GM19238 (cell line): ENCODE measurements around the gene GLT8D1.
"Not testable (repeated sequence)": the region's sequence is repeated elsewhere in the genome, so short reads cannot be mapped to it uniquely, and the experiment has no call there.

Source experiments
- DNase-seq: peaks from one replicate; pipeline ENCODE4 v3.0.0; 2011; ENCODE audit warnings: low spot score; ENCODE audit not compliant: insufficient read length

GLT8D1 gene, protein sequence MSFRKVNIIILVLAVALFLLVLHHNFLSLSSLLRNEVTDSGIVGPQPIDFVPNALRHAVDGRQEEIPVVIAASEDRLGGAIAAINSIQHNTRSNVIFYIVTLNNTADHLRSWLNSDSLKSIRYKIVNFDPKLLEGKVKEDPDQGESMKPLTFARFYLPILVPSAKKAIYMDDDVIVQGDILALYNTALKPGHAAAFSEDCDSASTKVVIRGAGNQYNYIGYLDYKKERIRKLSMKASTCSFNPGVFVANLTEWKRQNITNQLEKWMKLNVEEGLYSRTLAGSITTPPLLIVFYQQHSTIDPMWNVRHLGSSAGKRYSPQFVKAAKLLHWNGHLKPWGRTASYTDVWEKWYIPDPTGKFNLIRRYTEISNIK

DNA sequence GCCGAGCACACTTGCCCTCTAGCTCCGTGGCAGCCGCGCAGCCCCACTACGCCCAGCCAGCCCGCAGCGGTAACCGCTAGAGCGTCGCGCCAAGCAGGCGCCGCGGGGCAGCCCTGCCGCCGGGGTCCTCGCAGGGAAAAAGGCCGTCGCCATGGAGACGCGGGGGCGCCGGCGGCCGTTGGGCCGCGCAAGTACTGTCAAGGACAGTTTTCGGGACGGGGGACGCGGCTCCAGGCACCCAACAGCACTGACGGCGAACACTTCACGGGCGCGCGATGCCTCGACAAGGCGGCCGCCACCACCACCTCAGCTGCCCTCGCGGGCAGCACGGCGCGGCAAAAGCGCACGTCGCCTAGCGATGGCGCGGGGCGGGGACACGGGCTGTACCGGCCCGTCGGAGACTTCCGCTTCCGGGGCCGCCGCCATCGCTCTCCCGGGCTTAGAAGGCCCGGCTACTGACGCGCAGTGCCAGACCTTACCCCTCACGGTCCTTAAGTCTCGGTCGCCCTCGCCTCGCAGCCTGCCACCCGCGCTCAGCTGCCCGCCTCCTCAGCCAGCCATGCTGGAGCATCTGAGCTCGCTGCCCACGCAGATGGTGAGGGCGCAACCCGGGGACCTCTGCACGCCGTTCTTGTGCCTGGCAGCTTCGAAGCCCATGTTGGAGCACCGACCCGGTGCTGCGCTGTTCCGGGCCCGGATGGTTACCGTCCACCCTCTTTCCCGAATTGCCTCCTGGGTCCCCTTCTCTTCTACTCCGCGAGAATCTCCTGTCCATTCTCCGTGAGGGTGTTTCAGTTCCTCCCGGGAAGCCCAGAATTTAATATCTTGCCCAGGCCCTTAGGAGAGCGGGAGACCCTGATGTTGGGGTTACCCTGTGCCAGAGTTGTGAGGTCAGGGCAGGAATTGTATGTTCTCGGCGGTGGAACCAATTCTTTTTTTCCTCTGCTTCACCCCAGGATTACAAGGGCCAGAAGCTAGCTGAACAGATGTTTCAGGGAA lies at the start of gene GLT8D1, which contains the start of gene SPCS1:
Gene GLT8D1 (minus strand): TSS at position 104 of the 999 bp plus-strand sequence. CDS start 5,331 bp downstream, outside the sequence.
Gene SPCS1 (plus strand): TSS at position 419 of the 999 bp plus-strand sequence. CDS start 141 bp downstream, at position 560.
- DNase-seq: peak; percentile 85

DNA sequence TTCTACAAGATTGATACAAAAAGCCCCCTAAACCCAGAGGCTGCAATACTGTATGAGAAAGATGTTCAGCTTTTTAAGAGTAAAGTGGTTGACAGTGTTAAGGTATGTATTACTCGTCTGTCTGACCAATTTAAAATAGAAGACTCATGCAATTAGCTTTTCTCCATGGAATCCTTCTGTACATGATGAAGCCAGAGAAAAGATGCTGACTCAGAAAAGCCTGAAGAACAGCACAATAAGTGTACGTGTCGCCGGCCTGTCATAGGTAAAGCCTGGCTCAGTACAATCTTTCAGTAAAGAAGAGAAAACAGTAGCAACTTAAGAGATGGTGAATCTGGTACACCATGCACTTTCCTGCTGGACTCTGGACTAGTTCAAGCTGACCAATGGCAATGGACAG lies 48.8 kb upstream of the GLT8D1 start:
- no peak for DNase-seq

DNA sequence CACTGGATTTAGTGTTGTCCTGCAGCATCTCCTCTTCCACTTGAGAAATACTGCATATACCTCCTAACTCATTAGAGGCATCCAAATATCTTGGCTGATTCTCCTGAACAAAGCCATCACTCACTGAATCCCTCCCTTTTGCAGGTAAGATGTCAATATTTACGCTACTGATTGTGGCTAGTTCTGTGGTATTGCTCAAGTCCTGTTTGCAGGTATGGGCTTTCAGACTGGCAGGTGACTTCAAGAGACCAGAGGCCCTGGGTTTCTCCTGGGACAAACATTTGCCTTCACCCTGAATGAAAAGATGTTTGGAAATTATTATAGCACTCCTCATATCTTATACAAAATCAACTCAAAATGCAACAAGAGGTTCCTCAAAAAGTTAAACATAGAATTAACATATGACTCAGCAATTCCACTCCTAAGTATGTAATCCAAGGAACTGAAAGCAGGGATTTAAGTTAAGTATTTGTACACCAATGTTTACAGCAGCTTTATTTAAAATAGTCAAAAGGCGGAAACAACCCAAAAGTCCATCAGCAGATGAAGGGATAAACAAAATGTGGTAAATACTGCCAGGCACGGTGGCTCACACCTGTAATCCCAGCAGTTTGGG lies 46.6 kb upstream of the GLT8D1 start:
- DNase-seq: no peak

DNA sequence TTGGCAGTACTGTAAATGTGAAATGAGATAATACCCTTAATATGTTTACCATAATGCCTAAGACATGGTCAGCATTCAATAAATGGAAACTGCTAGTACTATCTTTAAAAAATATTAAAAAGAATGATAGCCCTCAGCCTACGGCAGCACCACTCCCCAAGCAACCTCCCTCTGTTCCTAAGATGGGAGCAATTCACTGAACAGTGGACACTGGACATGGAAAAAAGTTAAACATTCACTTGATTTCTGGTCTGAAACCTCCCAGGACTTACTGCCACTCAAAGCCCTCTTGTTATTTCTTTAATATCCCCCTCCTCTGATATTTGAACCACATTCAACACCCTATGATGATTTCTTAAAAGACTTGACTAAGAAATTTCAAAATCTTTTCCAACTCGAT lies 38.1 kb upstream of the GLT8D1 start:
- DNase-seq: no peak

DNA sequence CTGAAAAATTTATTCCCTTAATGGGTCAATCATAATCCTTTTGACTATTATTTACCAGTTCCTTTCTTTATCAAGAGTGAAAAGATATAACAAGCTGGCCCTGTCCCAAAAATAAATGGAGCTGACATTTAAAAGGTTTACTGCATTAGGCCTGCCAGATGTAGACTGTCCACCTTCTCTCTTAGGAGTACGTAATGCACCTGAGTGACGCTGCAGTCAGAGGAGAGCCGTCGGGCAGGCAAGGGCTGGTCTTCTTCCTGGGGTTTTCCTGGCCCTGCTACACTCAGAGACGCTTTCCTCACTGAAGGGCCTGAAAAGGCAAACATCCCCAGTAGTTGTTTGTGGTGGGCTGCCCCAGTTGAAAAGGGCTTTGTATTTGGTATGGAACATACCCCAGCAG lies 37.6 kb upstream of the GLT8D1 start:
- no peak for DNase-seq

DNA sequence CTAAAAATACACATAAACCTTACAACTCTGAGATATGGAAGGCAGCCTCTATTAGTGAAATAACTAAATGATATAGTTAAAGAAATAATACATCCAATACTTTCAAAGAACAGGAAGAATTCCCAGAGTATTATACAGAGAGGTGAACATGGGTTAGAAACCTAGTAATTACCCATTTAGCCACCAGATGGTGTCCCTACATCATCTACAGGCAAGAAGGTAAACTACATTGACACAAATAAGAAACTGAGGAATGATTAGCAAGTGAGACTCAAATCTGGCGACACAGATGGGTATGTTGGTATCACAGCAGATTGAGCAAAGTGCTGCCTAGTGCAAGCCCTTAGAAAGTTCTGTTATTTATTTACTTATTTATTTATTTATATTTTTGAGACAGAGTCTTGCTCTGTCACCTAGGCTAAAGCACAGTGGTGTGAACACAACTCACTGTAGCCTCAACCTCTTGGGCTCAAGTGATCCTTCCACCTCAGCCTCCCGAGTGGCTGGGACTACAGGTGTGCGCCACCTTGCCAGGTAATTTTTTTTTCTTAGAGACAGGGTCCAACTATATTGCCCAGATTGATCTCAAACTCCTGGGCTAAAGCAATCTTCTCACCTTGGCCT lies 36.9 kb upstream of the GLT8D1 start:
- peak; percentile 12 for DNase-seq

DNA sequence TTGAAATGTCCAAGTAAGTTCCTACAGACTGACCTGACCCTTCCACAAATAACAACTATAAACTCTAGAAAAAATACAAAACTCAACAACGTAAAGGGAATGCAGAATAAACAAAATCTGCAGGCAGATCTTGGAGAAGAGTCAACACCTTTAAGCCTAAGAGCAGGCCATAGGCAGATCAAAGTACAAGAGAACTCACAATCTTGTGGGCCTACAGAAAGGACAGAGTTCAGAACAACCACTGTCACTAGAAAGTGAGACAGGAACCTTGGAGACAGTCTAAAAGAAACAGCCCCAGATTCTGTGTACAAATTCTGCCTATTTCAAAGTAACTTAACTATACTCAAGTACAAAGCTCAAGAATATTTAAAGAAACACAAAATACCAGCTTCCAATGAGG lies 34.1 kb upstream of the GLT8D1 start:
- no peak for DNase-seq

DNA sequence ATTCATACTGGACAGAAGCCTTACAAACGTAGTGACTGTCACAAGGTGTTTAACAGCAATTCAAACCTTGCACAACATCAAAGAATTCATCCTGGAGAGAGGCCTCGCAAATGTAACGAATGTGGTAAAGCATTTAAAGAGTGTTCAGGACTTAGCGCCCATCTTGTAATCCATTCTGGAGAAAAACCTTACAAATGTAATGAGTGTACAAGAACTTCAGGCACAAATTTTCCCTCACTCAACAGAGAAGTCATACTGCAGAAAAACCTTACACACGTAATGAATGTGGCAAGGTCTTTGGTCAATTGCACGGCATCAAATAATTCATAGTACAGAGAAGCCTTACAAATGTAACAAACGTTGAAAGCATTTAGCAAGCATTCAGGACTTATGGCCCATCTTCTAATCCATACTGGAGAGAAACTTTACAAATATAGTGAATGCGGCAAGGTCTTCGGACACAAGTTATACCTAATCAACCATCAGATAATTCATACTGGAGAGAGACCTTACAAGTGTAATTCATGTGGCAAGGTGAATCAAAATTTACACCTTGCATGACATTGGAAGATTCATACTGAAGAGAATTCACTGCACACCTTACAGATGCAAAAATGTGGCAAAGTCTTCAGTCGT lies 27.8 kb upstream of the GLT8D1 start:
- DNase-seq: no peak

DNA sequence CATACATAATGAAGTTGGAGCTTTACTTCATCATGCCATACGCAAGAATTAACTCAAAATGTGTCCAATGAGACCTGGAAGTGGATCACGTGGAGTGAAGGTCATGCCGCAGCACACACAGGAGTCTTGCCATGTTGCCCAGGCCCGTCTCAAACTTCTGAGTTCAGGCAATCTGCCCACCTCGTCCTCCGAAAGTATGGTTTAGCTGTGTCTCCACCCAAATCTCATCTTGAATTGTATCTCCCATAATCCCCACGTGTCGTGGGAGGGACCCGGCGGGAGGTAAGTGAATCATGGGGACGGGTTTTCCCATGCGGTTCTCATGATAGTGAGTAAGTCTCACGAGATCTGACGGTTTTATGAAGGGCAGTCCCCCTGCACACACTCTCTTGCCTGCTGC lies 26.0 kb upstream of the GLT8D1 start:
- no peak for DNase-seq

DNA sequence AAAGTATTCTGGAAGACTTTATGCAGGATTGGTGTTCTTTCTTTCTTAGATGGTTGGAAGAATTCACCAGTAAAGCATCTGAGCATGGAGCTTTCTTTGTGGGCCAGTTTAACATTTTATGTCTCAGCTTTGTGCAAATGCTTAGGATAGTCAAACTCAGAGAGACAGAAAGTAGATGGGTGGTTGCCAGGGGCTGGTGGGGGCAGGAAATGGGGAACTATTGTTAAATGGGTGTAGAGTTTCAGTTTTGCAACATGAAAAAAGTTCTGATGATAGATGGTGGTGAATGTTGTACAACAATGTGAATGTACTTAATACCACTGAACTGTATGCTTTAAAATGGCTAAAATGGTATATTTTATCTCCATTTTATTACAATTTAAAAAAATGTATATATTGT lies 25.1 kb upstream of the GLT8D1 start:
- DNase-seq: no peak

DNA sequence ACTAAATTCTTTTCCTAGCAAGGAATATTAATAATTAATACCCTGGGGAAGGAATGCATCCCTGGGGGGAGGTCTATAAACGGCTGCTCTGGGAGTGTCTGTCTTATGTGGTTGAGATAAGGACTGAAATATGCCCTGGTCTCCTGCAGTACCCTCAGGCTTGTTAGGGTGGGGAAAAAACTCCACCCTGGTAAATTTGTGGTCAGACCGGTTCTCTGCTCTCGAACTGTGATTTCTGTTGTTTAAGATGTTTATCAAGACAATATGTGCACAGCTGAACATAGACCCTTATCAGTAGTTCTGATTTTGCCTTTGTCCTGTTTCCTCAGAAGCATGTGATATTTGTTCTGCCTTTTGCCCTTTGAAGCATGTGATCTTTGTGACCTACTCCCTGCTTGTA lies 23.2 kb upstream of the GLT8D1 start:
- DNase-seq: not testable (repeated sequence)

DNA sequence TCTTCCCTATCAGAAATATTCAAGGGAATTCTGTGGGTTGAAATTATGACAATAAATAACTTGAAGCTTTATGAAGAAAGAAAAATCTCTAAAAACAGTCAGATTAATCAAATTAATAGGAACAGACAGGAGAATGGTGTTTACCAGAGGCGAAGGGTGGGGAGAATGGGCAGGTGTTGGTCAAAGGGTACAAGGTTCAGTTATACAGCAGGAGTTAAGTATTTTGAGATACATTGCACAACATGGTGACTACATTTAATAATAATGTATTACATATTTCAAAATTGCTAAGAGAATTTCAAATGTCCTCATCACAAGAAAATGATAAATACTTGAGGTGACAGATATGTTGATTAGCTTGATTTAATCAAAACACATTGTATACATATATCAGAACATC lies 18.9 kb upstream of the GLT8D1 start:
- DNase-seq: no peak

DNA sequence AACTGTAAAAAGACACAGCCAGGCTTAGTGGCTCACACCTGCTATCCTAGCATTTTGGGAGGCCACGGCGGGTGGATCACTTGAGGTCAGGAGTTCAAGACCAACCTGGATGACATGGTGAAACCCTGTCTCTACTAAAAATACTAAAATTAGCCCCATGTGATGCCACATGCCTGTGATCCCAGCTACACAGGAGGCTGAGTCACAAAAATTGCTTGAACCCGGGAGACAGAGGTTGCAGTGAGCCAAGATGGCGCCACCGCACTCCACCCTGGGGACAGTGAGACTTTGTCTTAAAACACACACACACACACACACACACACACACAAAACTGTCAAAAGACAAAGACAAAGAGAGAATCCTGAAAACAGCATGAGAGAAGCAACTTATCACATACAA lies 18.3 kb upstream of the GLT8D1 start:
- DNase-seq: no peak

DNA sequence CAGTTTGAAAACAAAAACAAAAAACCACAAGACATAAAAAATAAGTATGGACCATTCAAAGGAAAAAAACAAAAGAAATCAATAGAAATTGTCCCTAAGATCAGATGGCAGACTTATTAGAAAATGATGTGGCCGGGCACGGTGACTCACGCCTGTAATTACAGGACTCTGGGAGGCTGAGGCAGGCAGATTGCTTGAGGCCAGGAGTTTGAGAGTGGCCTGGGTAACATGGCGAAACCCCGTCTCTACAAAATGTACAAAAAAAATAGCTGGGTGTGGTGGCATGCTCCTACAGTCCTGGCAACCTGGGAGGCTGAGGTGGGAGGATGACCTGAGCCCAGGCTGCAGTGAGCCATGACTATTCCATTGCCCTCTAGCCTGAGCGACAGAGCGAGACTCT lies 16.9 kb upstream of the GLT8D1 start:
- no peak for DNase-seq

DNA sequence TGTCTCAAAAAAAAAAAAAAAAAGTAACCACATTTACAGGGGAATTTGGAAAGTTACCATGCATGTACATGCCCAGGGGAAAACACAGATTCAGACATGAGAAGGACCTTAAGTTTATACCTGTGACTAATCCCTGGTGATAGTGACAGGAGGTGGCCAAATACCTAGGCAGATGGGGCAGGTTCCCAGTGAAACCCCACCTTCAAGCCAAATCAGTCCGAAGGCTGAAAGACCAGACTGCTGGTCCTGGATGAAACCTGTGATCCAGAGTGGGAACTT lies 16.1 kb upstream of the GLT8D1 start:
- no peak for DNase-seq

DNA sequence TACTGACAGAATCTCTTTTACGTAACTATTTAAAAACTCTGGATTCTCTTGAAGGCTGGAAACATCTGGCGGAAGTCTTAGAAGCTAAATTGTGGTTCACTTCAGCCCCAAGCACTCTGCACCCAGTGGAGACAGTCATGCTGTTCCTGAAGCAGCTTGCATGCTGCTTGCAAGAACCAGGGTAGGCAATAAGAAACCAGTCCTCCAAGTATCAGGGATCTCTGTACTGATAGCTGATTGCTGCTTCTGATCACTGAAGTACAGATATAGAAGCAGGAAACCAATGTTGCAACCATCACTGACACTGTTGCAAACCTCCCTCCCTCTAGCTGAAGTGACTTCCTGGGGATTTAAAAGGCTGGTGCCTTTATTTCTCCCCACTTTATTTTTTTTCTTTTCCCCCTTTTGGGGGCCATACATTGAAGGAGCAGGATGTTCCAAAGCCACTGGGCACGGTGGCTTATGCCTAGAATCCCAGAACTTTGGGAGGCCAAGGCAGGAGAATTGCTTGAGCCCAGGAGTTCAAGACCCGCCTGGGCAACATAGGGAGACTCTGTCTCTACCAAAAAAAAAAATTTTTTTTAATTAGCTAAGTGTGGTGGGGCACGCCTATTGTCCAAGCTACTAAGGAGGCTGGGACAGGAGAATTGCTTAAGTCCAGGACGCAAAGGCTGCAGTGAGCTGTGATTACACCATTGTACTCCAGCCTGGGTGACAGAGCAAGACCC lies 15.6 kb upstream of the GLT8D1 start:
- DNase-seq: no peak

DNA sequence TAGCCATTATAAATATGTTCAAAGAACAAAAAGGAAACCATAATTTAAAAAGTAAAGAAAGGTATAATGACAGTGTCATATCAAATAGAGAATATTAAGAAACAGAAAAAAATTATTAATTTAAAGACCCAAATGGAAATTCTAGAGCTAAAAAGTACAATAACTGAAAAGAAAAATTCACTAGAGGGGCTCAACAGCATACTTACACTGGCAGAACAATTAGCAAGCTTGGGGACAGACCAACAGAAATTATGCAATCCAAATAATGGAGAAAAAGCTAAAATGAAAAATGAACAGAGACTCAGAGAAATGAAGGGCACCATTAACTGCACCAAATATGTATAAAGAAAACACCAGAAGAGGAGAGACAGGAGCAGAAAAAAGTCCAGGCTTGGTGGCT lies 14.0 kb upstream of the GLT8D1 start:
- no peak for DNase-seq

DNA sequence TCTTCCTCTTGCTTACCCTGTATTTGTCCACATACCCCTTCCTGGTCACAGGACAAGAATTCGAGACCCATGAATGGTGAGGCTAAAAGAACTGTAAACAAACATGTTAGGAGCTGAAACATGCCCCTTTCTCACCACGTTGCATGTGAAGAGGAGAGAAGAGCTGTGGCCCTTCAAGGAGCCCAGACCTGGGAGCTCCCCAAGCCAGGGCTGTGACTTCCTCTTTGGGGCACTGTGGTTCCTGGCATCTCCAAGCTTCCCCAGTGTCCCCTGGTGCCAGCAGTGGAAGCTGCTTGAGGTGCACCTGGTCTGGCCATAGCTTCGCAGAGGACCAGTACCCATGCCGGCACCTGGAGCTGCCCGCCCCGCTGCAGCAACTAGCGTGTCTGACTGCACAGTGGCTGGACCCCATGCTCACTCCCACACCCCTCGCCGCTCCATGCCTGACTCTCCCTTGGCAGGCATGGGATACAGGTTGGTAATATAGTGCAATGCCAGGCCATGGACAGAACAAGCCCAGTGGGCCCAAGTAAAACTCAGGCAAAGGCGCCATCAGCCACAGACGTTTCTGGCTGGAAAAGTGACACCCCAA lies 10.2 kb upstream of the GLT8D1 start:
- no peak for DNase-seq

DNA sequence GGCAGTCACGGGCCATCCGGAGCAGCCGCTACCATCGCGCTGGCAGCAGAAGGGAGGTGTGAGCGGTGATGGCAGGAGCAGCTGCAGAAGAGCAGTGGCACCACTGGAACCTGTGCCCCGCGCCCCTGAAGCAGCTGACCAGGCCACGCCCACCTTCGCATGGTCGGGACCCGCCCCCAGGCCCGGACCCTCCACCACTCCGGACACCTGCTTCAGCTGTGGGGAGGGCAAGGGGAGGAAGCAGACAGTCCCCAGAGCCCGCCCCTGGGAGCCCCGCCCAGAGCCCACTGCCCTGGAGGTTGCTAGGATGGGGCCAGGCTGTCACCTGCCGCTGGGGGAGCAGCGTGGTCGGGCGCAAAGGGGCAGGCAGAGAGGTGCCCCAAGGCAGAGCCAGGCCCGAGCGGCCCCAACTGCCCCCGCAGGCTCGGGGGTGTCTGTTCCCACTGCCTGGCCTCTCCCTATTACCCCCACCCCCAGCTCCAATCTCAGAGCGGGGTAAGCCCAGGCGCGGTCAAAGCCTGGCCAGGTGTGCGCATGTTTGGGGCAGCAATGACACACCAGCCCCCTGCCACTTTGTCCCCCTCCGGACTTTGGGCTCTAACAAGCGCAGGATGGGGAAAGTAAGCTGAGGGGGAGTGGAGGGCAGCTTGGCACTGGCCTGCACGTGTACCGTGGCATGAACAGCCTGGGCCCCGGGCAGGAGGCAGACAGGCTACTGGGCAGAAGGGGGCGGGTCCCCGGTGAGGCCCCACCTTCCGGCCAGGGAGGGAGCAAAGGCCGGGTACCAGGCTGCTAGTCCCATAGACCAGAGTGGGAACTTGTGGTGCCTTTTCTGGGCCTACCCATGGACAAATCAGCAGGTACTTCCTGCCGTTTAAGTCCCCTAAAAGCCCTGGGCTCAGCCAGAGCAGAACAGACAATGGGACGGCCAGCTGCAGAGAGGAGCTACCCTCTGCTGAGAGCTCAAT lies 9.0 kb upstream of the GLT8D1 start:
- no peak for DNase-seq
